GM18508 (cell line): ENCODE data around the gene PFKM.
A peak's percentile ranks its signal among the peaks of the same experiment; 100 is the strongest.
"Not testable (repeated sequence)": the region's sequence is repeated elsewhere in the genome, so short reads cannot be mapped to it uniquely, and the experiment has no call there.

Experiments
- ATAC-seq: cut with Tn5 transposase; IDR thresholded peaks from one replicate; pipeline ENCODE4 v1.9.1; 2021; ENCODE audit warnings: moderate number of reproducible peaks; ENCODE audit not compliant: insufficient read depth, unreplicated experiment

The PFKM gene

DNA sequence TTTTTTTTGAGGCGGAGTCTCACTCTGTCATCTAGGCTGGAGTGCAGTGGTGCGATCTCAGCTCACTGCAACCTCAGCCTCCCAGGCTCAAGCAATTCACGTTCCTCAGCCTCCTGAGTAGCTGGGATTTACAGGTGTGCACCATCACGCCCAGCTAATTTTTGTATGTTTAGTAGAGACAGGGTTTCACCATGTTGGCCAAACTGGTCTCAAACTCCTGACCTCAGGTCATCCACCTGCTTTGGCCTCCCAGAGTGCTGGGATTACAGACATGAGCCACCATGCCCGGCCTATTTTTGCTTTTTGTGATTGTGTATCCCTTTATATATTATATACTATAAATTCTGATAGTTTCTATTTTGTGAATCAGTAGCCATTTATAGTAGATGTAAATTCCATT lies 36.6 kb downstream of the PFKM start:
- ATAC-seq: not testable (repeated sequence)

DNA sequence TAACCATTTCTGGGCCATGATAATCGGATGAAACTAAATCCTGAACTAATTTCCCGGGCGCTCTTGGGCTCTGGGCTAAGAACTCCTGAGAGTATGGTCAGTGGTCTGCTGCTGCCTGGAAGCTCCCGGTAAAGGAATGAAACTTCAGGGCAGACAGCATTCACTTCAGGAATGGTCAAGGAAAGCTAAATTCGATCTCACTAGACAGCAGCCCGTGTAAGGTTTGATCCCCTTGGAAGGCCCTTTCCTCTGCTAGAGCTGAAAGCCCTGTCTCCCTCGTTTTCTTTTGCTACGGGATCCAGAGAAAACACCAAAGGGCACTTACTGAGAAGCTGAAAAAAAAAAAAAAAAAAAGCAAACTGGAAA lies 37.5 kb downstream of the PFKM start:
- no peak for ATAC-seq

DNA sequence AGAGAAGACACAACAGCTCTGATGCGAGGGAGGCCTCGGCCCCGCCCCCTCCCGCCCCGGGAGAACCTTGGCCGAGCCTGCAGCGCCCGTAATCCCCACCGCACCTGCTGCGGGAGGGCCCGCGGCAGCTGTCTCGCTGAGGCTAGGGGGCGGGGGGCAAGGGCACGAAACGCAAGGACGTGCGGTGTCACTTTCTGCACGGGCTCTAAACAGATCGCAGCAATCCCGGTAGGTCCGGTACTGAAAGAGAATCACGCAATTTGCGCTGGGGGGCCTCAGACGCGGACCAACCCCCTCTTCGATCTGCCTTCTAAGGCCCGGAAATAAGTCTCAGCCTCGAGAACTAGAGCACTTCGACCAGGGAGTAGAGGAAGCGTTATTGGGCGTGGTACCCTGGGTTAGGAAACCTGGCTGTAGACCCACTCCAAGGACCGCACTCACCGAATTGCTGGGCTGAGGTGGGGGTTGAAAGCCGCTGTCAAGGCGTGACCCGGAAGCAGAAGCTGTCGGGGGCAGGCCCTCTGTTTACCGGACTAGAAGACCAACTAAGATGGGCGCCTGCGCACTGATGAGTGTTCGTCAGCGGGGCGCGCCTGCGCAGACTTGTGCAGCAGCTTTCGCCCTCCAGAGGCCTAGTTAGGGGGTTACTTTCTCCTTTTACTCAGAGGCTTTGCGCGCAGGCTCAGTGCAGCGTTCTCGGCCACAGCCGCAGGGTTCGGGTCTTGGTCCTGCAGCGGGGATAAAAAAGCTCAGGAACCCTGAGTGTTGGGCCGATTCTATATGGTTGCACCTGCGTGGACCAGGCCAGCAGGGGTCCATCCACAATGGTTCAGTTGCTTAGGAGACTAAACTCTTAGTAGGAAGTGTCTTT lies 38.1 kb downstream of the PFKM start, which contains the start of gene ASB8:
TSS of gene ASB8 (minus strand) at position 498 of the 871 bp plus-strand sequence. CDS start 4,019 bp downstream, outside the sequence.
- ATAC-seq: peak; percentile 71

DNA sequence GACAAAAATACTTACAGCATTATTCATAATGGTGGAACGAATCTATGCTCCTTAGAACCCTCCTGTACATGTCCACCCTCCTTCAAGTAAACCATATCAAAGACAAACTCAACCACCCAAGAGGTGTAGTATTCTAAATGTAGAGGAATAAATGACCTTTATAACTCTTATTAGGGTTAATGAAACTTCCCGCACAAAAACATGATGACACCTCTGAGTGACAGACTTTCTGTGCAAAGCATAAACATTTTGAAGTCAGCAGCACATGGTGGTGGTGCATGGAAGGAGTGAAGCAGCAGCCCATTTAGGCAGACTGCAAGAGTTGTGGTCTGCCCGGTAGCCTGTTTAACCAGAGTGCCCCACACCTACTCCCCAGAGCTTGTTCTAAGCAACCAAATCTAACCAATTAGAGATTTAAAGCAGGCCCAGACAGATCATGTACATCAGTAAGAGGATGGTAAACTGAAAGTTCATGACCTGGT lies 38.8 kb downstream of the PFKM start:
- no peak for ATAC-seq

DNA sequence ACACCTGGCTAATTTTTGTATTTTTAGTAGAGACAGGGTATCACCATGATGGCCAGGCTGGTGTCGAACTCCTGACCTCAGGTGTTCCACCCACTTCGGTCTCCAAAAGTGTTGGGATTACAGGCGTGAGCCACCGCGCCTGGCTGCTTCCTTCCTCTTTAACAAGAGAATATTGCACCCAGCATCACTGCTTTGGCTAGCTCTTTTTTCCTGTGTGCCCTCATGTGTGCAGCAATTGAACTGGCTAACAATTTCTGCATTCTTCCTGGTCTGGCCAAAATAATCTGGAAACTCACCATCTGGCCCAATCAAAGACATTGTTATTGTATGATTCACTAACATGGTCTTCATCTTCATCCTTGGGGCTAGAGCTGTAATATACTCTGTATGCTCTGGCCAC lies 40.9 kb downstream of the PFKM start:
- ATAC-seq: no peak

DNA sequence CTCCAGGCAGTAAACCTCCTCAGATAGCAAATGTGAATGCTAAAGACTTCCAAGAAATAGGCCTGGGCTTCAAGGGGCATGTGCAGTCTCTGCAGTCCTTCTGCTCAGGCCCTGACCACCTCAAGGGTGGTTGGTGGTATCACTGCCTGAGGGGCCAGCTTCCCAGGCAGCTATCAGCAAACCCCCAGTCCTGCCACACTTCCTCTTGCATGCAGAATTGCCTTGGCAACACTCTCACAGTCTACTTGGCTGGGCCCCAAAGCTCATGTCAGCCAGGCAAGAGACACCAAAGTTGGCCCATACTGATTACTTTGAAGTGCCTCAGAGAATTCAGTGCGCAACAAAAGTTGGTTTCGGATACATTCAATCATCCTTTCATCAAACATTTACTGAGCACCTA lies 41.6 kb downstream of the PFKM start:
- ATAC-seq: no peak

DNA sequence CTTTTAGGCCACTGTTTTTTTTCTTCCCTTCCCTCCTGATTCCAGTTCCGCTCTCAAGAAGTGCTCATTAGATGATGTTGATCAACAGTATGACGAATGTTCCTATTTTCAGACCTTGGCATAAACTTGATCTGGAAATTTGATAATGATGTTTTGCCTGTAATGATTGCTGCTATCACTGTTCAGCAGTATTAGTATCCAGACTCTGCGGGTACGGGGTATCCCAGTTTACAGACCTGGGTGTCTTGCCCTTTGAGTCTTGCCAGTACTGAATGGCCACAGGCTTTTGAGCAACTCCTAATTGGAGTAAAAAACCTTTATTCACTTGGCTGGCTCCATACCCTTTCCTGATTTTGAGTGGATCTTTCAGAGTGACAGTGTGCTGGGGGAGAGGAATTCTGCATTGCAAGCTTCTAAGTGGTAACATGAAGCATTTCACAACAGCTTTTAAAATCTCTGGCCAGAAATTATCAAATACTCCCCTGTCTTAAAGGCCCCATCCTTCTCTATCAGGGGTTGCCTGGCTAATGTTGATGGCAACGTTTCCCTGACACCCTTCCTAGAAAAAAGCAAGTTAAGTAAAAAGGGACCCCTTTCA lies 44.1 kb downstream of the PFKM start:
- ATAC-seq: no peak

DNA sequence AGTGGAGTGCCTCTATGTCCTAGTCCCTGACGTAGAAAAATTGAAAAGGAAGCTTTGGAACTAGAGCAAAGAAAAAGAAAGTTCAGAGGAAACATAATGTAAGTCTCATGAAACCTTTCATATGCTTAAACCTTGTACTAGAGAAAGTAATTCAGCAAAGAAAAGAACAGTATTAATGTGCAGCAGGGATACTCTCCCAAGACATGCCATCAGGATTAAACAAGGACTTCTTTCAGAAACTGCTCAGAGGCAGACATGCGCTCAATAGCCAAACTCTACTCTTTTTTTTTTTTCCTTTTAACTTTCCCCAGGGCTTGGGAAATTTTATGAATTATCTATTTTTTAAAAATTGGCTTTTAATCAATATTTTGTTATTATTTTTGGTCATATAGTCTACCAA lies 45.3 kb downstream of the PFKM start:
- no peak for ATAC-seq

DNA sequence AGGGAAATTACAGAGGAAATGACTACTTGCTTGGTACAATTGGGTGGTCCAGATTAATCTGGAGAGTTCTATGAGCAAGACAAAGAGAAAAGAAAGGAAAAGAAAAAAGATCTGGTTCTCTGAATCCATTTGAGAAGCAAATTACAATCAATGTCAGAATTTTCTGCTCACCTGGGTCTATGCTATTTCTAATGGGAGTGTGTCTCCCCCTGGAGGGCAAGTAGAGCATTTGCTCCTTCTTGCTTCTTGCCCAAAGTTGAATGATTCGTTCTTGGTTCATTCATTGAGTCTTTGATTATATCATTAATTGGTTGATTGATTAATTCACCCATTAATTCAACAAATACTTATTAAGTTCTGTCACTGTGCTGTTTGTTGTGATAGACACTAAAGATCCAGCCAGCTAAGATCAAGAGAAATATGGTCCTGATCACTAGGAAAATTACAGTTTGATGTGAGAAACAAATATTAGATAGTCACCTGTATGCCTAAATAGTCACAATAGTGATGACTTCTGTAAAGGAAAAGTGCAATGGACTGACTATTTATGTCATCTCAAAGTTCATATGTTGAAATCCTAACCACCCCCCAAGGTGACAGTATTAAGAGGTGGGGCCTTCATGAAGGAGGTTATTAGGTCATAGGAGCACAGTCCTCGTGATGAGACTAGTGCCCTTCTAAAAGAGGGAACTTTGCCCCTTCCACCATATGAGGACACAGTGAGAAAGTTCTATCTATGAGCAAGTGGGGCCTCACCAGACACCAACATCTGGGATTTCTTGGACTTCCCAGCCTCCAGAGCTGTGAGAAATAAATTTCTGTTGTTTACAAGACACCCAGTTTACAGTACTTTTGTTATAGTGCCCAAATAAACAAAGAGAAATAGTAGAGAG lies 46.2 kb downstream of the PFKM start:
- no peak for ATAC-seq

DNA sequence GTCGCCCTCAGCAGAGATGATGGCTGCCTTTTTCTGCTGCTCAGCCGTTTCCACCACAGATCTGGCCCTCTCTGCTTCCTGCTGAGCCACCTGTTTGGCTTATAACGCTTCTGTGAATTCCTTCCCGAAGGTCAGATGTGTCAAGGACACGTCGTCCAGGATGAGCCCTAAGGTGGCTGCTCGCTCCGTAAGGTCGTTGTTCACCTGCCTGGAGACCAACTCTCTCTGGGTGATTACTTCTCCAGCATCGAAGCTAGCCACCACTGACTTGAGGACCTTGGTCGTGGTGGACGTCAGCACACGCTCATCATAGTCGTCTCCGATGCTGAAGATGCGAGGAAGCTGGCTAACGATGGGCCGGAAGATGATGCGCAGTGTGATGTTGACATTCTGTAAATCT lies 49.8 kb downstream of the PFKM start:
- ATAC-seq: no peak

DNA sequence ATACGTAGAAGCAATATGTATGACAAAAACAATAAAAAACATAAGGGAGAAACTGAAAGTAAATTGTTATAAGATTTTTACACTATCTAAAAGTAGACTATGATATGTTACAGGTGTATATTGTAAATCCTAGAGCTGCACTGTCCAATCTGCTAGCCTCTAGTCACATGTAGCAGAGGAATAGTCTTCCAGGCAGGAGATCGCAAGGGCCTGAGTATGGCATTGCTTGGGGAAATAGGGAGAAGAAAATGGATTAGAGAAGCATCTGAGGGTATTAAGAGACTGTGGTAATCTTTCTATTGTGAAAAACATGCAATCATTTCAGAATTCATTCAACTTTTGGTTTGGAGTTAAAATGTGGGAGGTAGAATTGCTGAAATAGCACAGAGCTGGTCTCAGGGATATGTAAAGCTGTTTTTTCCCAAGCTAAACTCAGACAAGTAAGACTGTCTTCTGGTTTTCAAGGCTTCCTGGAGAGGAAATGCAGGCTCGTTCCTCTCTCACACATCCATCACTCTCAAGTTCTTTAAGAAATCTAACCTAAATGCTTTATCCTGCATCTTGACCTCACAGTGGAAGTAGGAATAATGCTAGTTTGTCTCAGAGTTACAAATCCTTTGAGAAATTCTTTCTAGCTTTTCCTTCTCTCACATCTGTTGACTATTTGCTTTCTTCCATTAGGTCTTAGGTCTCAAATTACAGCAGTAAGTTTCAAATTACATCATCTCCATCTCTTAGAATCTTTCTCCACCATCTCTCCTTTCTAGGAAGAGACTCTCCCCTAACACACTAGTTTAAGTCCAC lies 56.7 kb downstream of the PFKM start:
- ATAC-seq: no peak

DNA sequence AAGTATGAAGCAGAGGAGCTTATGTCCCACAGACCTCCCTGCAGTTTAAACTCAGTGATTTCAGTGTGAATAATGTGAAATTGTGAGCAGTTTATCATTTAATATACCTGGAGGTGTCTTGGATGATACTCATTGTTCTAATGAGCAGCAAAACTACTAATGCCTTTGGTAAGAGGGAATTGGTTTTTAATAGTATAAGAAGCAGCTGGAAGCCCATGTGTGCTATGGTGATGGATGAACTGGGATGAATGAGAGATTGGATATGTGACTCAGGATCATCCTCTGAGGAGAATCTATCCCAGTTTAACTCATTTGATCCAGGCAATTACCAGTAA lies 57.2 kb downstream of the PFKM start:
- no peak for ATAC-seq

DNA sequence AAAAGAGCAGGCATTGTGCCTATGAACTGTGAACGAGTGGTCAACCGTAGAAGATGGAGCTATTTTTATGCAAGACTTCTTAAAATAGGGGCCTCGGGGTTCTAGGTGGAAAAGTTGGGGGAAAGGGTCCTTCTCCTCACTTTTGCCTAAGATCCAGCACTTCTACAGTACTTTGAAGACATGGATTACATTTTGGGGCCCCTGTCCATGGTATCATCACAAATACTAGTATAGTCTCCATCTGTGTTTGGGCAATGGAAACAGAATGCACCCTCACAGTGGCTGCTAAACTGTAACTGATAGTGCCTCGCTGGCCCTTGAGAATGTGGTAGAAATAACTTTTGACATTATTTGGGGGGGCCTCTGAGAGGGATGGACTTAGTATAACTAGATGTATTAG lies 58.8 kb downstream of the PFKM start:
- ATAC-seq: no peak

DNA sequence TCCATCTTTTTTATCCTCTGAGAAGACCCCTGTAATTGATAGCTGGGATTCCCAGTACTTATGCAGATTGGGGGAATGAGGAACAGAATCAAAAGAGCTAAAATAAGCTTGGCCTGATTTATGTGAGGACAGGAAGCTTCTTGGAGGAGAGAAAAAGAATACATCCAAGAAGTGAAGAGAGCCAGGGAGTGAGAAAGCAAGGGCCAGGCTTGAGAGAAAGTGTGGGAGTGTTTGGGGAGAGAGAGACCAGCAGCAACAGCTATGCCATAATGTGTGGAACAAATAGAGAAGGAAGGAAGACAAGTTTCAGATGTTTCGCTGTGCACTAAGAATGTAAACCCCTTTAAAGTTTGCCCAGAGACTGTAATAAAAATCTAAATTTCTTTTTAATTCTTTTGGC lies 60.3 kb downstream of the PFKM start:
- no peak for ATAC-seq

DNA sequence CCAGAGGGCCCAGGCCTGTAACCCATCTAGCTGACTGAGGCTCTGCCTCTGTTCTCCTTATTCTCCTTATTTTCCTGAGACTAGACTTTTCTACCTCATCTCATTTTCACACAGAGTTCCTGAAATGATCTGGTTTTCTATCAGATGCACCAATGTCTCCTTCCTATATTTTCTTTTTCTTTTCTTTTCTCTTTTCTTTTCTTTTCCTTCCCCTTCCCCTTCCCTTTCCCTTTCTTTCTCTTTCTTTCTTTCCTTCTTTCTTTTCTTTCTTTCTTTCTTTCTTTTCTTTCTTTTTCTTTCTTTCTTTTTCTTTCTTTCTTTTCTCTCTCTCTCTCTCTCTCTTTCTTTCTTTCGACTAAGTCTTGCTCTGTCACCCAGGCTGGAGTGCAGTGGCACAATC lies 61.3 kb downstream of the PFKM start:
- no peak for ATAC-seq

DNA sequence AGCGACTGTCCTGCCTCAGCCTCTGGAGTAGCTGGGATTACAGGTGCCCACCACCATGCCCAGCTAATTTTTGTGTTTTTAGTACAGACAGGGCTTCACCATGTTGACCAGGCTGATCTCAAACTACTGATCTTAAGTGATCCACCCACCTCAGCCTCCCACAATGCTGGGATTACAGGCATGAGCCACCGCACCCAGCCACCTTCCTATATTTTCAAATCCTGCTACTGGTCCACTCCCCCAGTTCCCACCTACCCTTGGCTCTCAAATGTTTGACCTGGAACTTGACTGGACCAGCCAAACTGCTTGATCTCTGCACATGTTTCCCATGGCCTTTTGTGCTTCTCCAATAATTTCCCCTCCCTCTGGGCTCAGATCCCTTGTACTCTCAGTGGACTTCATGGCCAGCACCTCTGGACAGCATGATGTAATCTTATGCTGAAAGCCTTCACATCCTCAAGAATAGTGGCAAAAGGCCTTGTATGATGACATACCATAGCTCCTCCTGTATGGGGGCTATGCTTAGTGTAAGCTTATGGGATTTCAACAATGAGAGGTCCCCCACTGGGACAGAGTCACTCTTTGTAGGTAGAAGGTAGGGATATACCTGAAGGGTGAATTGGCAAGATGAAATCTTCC lies 61.8 kb downstream of the PFKM start:
- ATAC-seq: no peak

DNA sequence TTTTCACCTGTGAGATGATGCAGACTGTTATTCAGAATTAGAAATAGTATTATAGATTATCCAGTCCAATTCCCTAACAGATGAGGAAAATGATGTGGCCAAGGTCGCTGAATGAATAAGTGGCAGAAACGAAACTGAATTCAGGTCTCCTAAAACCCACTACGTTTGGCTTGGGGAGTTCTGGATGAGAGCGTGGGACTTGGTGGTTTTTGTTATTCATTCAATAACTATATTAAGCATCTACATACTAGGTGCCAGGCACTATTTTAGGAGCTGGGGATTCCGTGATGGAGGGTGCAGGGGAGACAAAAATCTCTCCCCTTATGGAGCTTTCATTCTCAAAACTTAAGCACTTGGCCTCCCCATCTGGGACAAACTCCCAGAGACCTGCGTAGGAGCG lies 63.5 kb downstream of the PFKM start:
- ATAC-seq: no peak

DNA sequence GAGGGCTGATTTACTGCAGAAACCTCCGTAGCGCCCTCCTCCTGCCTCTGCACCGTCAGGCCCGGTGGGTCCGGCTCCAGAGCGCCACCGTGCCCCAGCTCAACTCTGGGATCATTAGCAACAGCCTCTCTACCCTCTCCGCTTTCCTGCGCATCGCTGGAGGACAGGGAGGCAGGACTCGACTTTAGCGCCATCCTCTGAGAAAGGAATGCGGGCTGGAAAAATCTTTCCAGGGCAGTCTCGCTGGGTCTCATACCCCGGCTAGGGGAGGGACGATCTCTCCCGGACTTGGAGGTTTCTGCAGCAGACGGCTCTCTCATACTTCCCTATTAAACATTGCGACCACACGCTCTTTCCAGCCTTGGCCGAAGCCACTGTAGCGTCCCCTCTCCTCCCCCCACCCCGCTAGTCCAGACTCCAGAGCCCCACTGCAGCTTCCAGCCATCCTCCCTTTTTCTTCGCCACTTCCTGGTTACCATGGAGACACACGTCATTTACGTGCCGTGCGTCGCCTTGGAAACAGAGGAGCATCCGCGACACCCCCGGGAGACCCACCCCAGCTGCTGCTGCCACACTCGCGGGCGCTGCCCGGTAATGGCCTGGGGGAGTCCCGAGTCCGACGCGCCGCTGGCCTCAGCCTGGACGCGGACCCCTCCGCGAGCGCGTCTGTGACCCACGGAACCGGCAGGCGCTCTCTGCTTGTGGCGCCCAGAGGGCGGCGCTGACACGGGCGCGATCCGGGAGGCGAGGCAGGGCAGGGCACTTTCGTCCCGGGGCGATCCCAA lies 64.1 kb downstream of the PFKM start, which contains the start of gene CCDC184:
TSS of gene CCDC184 (plus strand) at position 554 of the 785 bp plus-strand sequence. CDS start 479 bp downstream, outside the sequence.
- ATAC-seq: no peak
